Measurements from ENCODE around the gene OCLN. TPM values are rescaled to one million over a fixed set of nuclear protein-coding genes. Genes with fewer than 3 reads are reported as not detected.
"Not testable (repeated sequence)": the region's sequence is repeated elsewhere in the genome, so short reads cannot be mapped to it uniquely, and the experiment has no call there.

The OCLN gene
- total RNA-seq, 1 donor from 2014 or later, result 6.7 TPM

DNA sequence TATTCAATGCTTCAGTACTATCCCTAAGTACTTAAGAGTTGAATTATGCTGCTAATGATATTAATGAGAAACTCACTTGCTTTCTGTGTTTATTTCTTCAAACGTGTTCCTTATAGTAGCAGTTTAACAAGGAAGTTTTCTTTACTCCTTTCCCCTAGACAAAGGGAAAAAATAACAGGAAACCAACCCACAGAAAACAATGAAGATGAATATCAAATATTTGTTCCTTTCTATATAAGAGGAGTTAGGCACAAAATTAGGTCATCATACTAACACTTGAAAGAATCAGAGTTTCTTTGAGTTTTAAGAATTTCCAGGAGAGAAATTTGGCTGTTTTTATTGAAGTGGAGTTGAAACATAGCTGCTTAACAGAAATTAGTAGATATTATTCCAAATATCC is 15.4 kb upstream of the OCLN start:
- no peaks in the 10 kb centered on the region for H3K27me3 Mint-ChIP-seq (ENCODE audit: low read depth)
- TF ChIP-seq, protein P1, sequence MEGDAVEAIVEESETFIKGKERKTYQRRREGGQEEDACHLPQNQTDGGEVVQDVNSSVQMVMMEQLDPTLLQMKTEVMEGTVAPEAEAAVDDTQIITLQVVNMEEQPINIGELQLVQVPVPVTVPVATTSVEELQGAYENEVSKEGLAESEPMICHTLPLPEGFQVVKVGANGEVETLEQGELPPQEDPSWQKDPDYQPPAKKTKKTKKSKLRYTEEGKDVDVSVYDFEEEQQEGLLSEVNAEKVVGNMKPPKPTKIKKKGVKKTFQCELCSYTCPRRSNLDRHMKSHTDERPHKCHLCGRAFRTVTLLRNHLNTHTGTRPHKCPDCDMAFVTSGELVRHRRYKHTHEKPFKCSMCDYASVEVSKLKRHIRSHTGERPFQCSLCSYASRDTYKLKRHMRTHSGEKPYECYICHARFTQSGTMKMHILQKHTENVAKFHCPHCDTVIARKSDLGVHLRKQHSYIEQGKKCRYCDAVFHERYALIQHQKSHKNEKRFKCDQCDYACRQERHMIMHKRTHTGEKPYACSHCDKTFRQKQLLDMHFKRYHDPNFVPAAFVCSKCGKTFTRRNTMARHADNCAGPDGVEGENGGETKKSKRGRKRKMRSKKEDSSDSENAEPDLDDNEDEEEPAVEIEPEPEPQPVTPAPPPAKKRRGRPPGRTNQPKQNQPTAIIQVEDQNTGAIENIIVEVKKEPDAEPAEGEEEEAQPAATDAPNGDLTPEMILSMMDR (conservative IDR thresholded peaks at IDR 0.05), result no peak
- no peak overlapping the region for H3K4me3 Mint-ChIP-seq
- H3K4me1 Mint-ChIP-seq, result no peaks in the 10 kb centered on the region
- no peaks in the 10 kb centered on the region for H3K36me3 Mint-ChIP-seq (ENCODE audit: low read depth)
- H3K9me3 Mint-ChIP-seq, result no peaks in the 10 kb centered on the region
- DNase-seq (ENCODE audit: low read depth, low spot score), result no peak
- no peak overlapping the region for H3K27ac Mint-ChIP-seq (ENCODE audit: unreplicated experiment)

DNA sequence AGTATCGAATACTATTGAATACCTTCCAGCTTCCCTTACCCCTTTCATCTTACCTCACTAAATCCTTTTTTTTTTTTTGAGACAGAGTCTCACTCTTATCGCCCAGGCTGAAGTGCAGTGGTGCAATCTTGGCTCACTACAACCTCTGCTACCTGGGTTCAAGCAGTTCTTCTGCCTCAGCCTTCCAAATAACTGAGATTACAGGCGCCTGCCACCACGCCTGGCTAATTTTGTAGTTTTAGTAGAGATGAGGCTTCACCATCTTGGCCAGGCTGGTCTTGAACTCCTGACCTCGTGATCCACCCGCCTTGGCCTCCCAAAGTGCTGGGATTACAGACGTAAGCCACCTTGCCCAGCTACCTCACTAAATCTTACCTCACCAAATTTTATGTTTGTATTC is 14.3 kb upstream of the OCLN start:
- H3K4me1 Mint-ChIP-seq; H3K4me3 Mint-ChIP-seq; H3K9me3 Mint-ChIP-seq; DNase-seq (ENCODE audit: low read depth, low spot score); H3K27me3 Mint-ChIP-seq (ENCODE audit: low read depth); H3K36me3 Mint-ChIP-seq (ENCODE audit: low read depth); H3K27ac Mint-ChIP-seq (ENCODE audit: unreplicated experiment): not testable (repeated sequence)

DNA sequence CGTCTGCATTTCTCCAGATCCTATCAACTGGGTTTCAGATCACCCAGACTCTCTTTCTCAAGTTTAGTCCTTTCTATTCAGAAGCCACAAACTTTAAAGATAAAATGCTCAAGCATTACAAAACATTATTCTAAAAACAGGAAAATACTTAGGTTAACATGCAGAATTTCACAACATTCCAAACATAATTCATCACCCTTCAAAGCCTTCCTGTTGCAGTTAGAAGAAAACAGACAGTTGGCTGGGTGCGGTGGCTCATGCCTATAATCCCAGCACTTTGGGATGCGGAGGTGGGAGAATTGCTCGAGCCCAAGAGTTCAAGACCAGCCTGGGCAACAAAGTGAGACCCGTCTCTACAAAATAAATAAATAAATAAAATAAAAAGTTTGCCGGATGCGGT is 7.7 kb upstream of the OCLN start:
- Mint-ChIP-seq H3K4me1 (no peaks in the 10 kb centered on the region), H3K4me3 (no peak overlapping the region), H3K9me3 (no peaks in the 10 kb centered on the region)

DNA sequence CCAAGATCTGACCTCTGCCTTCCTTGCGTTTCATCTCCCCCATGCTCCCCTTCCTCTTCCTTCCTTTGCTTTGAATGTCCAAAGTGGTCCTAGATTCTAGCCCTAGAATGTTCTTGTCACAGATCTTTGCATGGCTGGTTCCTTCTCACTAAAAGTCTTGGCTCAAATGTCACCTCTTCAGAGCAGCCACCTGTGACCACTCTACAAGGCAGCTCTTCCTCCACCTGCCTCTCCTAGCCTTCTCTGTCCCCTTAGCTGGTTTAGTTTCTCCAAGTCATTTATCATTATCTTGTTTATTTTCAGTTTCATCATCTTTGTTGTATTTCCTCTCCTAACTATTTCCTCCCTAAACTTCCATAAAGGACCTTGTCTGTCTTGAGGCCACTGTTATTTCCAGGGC is 7.1 kb upstream of the OCLN start:
- Mint-ChIP-seq H3K4me1 (no peaks in the 10 kb centered on the region), H3K36me3 (ENCODE audit: low read depth) (no peaks in the 10 kb centered on the region), H3K27ac (ENCODE audit: unreplicated experiment) (no peak overlapping the region), H3K9me3 (no peaks in the 10 kb centered on the region), H3K27me3 (ENCODE audit: low read depth) (peaks cover 31% of the 10 kb centered on the region), H3K4me3 (no peak overlapping the region)
- TF ChIP-seq, protein P1 (conservative IDR thresholded peaks at IDR 0.05), result no peak
- DNase-seq (ENCODE audit: low read depth, low spot score), result no peak

More for the DNA sequence above, 7.7 kb upstream of the OCLN start:
- TF ChIP-seq, protein P1 (conservative IDR thresholded peaks at IDR 0.05), result no peak
- Mint-ChIP-seq H3K36me3 (ENCODE audit: low read depth) (no peaks in the 10 kb centered on the region), H3K27me3 (ENCODE audit: low read depth) (peaks cover 26% of the 10 kb centered on the region), H3K27ac (ENCODE audit: unreplicated experiment) (no peak overlapping the region)
- no peak for DNase-seq (ENCODE audit: low read depth, low spot score)

DNA sequence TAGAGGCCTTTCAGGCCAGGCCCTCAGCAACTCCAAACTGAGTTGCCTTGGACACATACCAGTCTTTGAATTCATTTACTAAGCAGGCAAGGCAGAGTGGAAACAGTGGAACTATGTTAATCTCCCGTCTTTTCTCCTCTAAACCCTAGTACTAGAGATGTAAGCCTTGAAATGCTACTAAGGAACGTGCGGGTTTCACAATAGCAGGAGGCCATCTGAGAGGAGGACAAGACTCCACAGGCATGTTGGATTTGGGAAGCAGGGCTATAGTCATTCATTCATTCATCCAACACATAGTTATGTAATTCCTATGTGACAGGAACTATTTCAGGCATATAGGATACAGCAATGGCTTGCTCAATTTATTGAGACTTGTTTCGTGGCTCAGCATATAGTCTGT is 3.3 kb upstream of the OCLN start:
- no peaks in the 10 kb centered on the region for H3K9me3 Mint-ChIP-seq
- peaks cover 4% of the 10 kb centered on the region for H3K4me1 Mint-ChIP-seq
- TF ChIP-seq, protein P1 (conservative IDR thresholded peaks at IDR 0.05), result no peak
- H3K36me3 Mint-ChIP-seq (ENCODE audit: low read depth), result no peaks in the 10 kb centered on the region
- no peak overlapping the region for H3K4me3 Mint-ChIP-seq
- no peak for DNase-seq (ENCODE audit: low read depth, low spot score)
- peaks cover 65% of the 10 kb centered on the region for H3K27me3 Mint-ChIP-seq (ENCODE audit: low read depth)
- no peak overlapping the region for H3K27ac Mint-ChIP-seq (ENCODE audit: unreplicated experiment)

DNA sequence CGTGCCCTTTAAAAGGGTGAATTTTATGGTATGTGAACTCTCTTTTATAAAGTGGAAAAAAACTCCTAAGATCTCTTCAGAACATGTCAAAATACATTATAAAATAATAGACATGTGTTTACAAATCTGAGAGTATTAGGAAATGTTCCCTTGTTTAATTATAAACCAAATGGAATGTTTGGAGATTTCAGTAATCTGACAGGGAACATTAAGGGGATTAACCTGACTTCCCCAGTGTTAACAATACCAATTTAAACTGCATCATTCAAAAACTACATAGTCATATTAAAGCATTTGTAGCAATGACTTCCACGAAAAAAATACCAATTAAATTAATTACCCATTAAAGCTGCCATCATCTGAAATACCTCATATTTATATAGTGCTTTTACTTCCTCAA is 1.6 kb upstream of the OCLN start:
- no peak overlapping the region for H3K27ac Mint-ChIP-seq (ENCODE audit: unreplicated experiment)
- no peaks in the 10 kb centered on the region for H3K9me3 Mint-ChIP-seq
- peak overlapping the region; percentile 85 for H3K4me3 Mint-ChIP-seq
- peaks cover 4% of the 10 kb centered on the region for H3K4me1 Mint-ChIP-seq
- H3K36me3 Mint-ChIP-seq (ENCODE audit: low read depth), result no peaks in the 10 kb centered on the region
- H3K27me3 Mint-ChIP-seq (ENCODE audit: low read depth), result peaks cover 82% of the 10 kb centered on the region
- TF ChIP-seq, protein P1 (conservative IDR thresholded peaks at IDR 0.05), result no peak
- DNase-seq (ENCODE audit: low read depth, low spot score), result no peak

All from neural crest cell (in vitro differentiated cells).